Tibial nerve (tissue), 4 donors: ENCODE results near the gene CHN2.

Source experiments
- EP300 ChIP-seq, 2 donors: sonication (generic); formaldehyde crosslinking; IDR thresholded peaks; one replicate each; pipeline ENCODE4 v1.6.1; 2017; ENCODE audit warnings: antibody characterized with exemption in 2 of 2, mild to moderate bottlenecking in 1 of 2
- POLR2A ChIP-seq, 2 donors: fragments of 450-650 bp; IDR thresholded peaks; one replicate each; pipeline ENCODE4 v1.6.1; 2017; ENCODE audit warnings: antibody characterized with exemption in 2 of 2, mild to moderate bottlenecking in 2 of 2, moderate library complexity in 2 of 2
- TF ChIP-seq, protein P1 (sequence below), 5 experiments: fragments of 200-600 bp in 3 of 5; fragments of 450-650 bp in 2 of 5; sonication (generic) in 3 of 5; IDR thresholded peaks; one replicate each; pipeline ENCODE4 v1.5.1; 2016 to 2019; ENCODE audit warnings: antibody characterized with exemption in 5 of 5, mild to moderate bottlenecking in 3 of 5, moderate library complexity in 2 of 5

DNA sequence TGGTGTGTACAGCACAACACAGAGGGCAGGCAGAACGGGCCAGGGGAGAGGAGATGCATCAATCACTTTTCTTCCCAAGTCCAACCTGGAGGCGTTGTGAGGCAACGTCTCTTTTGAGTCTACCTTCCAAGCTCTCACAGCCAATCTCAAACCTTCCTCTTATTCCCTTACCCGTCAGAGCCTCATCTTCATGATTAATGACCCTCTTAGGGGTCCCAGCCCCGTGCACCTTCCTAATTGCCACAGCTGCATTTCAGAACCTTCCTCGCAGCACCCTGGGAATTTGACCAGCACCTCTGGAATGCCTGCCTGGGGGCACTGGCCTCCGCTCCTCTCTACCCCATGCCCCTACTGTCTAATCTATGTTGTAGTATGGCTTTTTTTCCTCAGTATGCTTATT lies 199.7 kb downstream of the CHN2 start:
- TF ChIP-seq, protein P1, sequence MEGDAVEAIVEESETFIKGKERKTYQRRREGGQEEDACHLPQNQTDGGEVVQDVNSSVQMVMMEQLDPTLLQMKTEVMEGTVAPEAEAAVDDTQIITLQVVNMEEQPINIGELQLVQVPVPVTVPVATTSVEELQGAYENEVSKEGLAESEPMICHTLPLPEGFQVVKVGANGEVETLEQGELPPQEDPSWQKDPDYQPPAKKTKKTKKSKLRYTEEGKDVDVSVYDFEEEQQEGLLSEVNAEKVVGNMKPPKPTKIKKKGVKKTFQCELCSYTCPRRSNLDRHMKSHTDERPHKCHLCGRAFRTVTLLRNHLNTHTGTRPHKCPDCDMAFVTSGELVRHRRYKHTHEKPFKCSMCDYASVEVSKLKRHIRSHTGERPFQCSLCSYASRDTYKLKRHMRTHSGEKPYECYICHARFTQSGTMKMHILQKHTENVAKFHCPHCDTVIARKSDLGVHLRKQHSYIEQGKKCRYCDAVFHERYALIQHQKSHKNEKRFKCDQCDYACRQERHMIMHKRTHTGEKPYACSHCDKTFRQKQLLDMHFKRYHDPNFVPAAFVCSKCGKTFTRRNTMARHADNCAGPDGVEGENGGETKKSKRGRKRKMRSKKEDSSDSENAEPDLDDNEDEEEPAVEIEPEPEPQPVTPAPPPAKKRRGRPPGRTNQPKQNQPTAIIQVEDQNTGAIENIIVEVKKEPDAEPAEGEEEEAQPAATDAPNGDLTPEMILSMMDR (IDR thresholded peaks at IDR 0.05), result no peak
- TF ChIP-seq EP300 (IDR thresholded peaks at IDR 0.05), result no peak
- TF ChIP-seq POLR2A (IDR thresholded peaks at IDR 0.05), result no peak
